GM10266 (cell line): ENCODE results near the gene DNMT1.

Experiments
- DNase-seq: peaks from one replicate; pipeline ENCODE4 v3.0.0; 2012; ENCODE audit errors: extremely low spot score
- CTCF ChIP-seq: IDR thresholded peaks from 2 replicates; pipeline ENCODE4 v1.5.1; 2012; ENCODE audit warnings: mild to moderate bottlenecking, low read depth; ENCODE audit not compliant: control insufficient read depth, insufficient read depth; ENCODE audit errors: missing control alignments

DNMT1 gene

GRCh38 chr19:10217085-10217484 is 22.3 kb upstream of the DNMT1 start:
- no peak for DNase-seq
- no peak for TF ChIP-seq CTCF

- no peak for DNase-seq
- no peak for TF ChIP-seq CTCF
These were observed 20.0 kb upstream of the DNMT1 start for GRCh38 chr19:10214784-10215183.

- no peak for DNase-seq
- TF ChIP-seq CTCF = no peak
These were observed 16.9 kb upstream of the DNMT1 start for GRCh38 chr19:10211691-10212090.

- no peak for DNase-seq
- TF ChIP-seq CTCF = no peak
These were observed 16.3 kb upstream of the DNMT1 start for GRCh38 chr19:10211061-10211460.

- TF ChIP-seq CTCF = no peak
- DNase-seq = no peak
These were observed 14.6 kb upstream of the DNMT1 start for GRCh38 chr19:10209315-10209714.

- no peak for TF ChIP-seq CTCF
- DNase-seq = no peak
These were observed 12.3 kb upstream of the DNMT1 start for GRCh38 chr19:10207026-10207425.

GRCh38 chr19:10206226-10206885 is 11.6 kb upstream of the DNMT1 start:
- DNase-seq = no peak
- no peak for TF ChIP-seq CTCF
